NCI-H1105 (cell line): ENCODE measurements around the gene PSD4.
A peak's percentile ranks its signal among the peaks of the same experiment; 100 is the strongest.

Source experiments
- DNase-seq: peaks from one replicate; lab custom pipeline; 2025; lab: John Stamatoyannopoulos, UW

PSD4 gene

DNA sequence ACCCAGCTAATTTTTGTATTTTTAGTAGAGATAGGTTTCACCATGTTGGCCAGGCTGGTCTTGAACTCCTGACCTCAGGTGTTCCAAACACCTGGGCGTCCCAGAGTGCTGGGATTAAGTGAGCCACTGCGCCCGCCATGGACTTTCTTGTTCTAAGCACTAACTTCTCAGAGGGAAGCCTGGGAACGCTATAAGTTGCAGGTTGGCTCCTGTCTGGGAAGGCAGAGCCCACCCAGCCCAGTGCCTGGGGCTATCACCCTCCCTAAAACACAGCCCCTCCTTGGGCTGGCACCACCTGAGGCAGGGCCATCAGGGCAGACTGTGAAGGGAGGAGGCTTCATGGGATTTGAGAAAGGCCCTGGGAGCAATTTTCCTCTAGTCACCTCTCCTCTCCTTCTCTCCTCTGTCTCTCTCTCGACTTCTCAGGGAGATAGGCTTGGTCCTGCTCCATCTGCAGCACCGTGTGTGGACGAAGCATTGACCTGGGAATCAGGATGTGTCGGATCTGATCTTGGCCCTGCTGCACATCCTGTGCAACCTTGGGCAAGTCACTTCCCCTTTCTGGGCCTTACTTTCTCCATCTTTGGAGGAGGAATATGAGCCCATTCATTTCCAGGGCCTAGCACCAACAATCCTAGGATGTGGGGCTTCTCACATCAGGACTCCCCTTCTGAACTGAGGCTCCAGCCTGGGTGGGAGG is 10.9 kb downstream of the PSD4 start:
- DNase-seq, result no peak

DNA sequence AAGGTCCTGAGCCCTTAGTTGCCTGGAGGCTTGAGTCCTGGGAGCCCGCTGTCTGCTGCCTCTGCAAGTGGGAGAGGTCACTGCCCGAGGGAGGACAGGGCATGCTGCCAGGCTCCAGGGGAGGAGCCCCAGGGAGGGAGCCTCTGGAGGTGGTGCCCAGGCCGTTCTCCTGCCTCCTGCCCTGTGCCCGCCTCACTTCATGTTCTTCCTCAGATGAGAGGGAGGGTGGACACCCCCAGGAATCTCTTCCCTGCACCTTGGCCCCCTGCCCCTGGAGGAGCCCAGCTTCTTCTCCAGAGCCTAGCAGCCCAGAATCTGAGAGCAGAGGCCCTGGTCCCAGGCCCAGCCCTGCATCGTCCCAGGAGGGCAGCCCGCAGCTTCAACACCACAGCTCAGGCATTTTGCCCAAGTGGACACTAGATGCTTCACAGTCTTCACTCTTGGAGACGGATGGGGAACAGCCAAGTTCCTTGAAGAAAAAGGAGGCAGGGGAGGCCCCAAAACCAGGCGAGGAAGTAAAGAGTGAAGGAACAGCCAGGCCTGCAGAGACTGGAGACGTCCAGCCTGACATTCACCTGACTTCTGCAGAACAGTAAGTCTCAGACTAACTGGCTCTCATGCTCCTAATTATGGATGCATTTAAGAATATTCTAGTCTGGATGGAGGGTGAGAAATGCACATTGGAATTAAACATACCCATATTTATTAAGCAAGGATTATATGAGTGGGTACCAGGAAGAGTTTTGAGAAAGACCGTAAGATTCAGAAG is 12.1 kb downstream of the PSD4 start:
- no peak for DNase-seq

DNA sequence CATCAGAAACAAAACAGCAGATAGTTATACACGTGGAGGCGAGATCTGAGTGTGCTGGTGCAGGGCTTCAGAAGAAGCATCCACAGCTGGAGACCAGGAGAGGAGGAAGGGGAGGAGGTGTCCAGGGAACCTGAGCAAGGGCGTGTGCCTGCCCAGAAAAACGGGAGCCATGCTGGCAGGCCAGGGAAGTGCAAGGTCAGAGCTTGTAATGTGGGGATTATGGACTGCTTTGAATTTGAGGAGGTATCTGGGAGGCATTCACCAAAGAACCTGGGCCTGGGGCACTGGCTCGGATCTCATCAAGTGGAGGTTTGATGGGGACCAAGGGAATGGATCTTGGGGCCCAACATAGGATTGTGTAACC is 12.6 kb downstream of the PSD4 start:
- DNase-seq, result no peak

DNA sequence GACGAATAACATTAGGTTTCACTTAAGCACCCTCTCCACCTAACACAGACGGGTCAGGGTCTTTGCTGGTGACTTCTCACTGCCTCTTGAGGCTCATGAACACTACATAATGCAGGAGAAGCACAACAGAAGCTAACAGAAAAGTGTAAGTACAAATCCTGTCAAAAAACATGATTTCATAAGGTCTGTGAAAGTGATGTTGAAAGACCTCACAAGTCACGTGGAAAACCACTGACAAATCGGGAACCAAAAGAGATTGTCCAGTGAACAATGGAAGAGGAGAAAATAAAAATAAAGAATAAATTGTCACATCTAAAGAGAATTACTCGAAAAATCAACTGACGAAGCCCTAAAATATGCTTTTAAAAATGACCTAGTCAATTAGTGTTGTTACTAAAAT is 14.0 kb downstream of the PSD4 start:
- no peak for DNase-seq

DNA sequence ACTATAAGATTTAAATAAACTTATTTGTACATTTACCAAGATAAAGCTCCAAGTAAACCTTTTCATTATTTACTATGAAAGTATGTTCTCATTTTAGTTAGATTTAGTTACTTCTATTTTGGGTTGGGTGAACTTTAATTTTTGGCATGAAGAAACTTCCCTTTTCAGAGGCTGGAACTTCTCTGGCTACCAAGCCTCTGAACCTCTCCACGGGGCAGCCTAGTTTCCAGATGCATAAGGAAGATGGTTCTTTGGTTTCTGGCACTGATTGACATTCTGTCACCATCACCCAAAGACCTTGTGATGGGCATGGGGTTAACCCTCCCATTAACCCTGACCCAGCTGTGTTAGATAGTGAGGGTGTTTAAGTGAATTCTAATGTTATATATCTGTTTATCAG is 17.1 kb downstream of the PSD4 start:
- DNase-seq, result no peak

DNA sequence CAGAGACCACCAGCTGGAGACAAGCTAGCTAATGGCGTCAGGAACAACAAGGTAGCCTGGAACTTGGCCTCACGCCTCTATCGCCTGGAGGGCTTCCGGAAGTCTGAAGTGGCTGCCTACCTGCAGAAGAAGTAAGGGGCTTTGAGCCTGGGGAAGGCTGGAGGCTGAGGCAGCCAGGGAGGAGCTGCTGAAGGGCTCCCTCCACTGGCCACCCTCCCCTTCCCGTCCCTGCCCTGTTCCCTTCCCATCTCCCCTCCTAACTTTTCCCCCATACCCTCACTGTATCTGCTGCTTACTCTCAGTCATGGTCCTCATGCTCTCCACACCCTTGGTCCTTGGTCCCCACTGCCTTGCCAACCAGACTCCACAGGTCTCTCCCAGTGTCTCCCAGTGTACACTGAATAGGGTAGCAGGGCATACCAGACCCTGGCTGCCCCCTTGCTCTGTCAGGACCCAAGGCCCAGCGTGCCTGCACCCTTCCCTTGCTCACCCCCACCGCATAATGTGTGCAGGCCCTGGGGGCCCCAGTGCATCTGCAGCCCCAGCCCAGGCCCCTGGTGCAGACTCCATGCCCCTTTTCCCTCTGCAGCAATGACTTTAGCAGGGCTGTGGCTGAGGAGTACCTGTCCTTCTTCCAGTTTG is 18.8 kb downstream of the PSD4 start:
- no peak for DNase-seq

DNA sequence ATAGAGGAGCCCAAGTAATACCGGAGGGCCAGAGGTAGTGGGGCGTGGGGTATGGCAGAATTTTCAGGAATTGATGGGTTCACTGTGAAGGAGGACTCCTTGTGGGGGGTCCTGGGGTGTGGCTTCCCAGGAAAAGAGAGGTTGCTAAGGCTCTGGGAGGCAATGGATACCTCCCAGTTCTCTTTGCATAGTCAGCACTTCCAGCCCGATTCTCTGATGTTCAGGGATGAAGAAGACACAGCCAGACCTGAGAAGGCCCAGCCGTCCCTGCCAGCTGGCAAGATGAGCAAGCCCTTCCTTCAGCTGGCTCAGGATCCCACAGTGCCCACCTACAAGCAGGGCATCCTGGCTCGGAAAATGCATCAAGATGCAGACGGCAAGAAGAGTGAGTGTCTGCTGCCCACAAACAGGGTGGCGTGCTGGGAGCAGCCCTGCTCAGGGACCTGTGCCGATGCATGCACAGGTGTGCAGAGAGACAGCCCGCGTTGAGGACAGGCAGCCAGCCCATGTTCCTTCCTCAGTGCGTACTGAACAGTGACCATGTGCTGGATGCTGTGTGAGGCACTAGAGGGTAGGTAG is 22.2 kb downstream of the PSD4 start:
- DNase-seq, result no peak

DNA sequence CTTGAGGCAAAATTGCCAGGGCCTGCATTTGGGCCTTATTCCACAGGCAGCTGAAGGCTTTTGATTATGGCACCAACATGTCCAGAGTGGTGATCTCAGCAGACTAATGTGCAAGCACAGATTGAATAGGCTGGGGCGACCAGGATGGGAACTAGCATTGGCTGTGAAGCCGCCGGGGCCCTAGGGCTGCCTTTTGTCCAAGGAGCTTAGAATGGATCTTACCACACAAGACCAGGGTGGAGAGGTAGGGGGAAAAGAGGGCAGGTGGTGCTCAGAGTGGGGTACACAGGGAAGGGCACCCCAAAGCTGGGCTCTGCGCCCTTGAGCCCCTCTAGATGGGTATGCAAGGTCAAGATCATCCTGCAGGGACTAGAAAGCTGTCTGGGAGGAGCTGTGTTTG is 23.1 kb downstream of the PSD4 start:
- no peak for DNase-seq

DNA sequence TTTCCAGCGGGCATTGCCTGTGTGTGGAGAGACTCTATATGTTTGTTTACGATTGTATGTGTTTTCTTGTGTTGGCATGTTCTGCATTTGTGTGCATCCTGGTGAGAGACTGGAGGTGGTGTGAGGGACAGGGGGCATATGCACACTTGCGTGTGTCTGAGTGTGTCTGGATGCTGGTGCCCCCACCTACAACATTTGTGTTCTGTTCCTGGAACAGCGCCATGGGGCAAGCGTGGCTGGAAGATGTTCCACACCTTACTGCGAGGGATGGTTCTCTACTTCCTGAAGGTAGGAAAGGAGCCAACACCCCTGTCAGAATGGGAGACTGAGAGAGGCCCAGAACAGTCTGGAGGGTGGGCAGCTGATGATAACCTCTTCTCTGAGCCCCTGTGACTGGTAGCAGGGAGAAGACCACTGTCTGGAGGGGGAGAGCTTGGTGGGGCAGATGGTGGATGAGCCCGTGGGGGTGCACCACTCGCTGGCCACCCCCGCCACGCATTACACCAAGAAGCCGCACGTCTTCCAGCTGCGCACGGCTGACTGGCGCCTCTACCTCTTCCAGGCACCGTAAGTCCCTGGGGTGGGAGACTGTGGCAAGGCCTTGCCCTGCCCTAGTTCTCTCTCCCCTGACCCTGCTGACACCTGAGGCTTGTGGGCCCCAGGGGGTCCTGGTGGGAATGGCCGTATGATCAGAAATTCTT is 23.7 kb downstream of the PSD4 start:
- DNase-seq, result no peak

DNA sequence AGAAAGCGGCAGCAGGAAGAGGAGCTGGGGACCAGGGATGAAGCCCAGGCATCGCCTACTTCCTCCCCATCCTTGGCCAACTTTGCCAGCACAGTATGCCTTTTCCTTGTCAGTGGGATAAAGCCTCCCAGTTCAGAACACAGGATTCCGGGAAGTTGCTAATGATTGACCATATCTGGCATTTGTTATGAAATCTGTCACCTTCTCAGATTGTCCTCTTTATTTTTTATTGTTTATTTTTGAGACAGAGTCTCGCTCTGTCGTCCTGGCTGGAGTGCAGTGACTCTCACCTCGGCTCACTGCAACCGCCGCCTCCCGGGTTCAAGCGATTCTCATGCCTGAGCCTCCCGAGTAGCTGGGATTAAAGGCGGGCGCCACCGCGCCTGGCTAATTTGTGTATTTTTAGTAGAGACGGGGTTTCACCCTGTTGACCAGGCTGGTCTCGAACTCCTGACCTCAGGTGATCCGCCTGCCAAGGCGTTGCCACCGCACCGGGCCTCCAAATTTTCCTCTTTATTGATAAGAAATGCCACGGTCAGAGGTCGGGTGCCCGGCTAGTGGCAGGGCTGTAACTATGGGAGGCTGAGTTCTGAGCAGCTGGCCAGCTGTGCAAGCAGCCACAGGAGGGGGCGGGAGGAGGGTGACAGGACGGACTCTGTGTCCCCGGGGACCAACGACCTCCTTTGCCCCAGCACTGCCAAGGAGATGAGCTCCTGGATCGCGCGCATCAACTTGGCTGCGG is 24.4 kb downstream of the PSD4 start:
- DNase-seq, result no peak

DNA sequence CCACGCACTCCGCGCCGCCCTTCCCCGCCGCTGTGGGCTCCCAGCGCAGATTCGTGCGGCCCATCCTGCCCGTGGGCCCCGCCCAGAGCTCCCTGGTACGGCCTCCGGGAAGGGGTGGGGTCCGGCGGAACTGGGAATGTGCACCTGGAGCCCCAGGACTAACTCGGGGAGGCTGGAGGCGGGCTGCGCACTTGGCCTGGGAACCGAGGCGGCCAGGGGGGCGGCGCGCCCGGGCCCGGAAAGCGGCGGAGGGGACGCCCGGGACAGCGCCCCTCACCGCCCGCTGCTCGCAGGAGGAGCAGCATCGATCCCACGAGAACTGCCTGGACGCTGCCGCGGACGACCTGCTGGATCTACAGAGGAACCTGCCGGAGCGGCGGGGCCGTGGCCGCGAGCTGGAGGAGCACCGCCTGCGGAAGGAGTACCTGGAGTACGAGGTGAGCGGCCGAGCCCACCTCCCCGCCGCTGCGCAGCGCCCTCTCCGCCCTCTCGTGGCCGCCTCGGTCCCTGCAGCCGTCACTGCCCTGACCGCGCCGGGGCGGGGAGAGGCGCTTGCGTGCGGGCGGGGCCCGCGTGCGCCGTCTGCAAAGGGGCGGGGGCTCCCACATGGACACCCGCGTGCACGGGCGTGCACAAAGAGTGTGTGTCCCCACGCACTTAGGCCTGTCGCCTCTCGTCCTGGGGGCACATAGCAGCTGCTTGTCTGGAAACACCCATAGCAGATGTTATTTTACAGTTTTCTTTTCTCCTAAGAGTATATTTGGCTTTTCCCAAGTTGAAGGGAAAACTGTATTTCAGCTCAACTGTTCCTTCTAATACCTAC is 25.2 kb downstream of the PSD4 start:
- DNase-seq, result peak; percentile 77

DNA sequence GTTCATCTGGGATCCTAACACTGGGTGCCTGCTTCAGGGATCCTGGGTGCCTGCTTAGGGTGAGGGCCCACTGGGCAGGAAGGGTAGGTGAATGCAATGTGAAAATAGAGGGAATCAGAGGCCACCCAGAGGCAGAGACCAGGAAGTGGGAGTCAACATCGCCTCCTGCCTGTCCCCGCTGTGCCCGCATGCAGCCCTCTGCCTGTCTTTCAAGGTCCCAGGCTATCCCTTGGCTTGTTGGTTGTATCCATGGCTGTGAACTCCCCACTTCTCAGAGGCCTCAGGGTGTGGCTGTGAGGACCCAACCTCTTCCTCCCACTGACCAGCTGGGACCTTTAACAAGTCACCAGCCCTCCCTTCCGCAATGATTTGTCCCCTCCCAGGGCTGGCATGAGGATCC is 26.5 kb downstream of the PSD4 start:
- no peak for DNase-seq

DNA sequence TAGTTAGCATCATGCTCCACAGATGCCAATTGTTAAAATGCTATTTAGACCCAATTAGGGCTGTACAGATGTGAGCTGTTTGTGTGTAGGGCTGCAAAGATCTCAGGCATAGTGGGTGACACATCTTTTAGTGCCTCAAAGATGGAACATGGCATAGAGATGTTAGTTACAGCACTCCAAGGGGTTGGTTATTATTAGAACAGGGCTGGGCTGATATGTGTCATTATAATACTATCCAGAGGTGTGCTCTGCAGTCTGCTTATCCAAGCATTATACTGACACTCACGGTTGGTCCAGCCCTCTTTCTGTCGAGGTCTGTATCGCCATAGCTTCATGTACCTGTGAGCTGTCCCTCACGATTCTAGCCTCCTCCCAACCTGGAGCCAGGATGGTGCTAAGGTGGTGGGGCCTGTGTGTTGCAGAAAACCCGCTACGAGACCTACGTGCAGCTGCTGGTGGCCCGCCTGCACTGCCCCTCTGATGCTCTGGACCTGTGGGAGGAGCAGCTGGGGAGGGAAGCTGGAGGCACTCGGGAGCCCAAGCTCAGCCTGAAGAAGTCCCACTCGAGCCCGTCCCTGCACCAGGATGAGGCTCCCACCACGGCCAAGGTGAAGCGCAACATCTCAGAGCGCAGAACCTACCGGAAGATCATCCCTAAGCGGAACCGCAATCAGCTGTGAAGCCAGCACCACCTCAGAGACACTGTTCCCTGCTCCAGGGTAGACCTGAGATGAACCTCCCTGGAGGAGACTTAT is 27.1 kb downstream of the PSD4 start:
- DNase-seq, result no peak

DNA sequence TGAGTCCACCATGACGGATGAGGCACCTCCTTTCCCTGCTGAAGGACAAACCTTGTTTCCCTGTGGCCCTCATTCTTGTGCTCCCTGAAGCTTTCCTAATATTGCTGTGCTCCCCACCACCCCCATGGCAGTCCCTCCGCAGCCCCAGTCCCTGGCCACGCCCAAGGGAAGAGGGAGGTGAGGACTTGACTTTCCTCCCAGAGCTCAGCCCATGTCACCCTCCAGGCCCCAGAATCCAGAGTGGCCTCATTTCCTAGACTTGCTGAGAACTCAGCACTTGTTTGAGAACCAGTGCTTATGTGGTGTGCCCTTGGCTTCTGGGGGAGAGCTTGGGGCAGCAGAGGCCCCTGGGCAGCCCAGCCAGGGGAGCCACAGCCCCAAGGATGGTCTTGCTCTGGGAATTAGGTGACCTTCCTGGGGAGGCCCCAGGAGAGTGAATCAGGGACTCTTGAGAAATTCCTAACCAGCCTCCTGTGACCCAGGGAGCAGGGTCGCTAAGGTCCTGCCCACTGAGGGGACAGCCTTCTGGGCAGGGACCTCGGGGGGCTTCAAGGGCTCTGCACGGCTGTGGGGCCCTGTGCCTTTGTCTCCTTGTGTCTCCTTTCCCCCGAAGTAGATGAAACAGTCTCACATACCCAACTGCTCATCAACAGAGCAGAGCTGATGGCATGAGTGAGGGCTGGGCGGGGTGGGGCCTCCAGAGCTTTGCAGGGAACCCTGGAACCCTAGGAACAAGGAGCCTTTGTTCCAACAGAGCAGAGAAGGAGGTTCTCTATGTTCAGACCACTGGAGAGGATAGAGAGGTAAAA is 27.9 kb downstream of the PSD4 start:
- no peak for DNase-seq

DNA sequence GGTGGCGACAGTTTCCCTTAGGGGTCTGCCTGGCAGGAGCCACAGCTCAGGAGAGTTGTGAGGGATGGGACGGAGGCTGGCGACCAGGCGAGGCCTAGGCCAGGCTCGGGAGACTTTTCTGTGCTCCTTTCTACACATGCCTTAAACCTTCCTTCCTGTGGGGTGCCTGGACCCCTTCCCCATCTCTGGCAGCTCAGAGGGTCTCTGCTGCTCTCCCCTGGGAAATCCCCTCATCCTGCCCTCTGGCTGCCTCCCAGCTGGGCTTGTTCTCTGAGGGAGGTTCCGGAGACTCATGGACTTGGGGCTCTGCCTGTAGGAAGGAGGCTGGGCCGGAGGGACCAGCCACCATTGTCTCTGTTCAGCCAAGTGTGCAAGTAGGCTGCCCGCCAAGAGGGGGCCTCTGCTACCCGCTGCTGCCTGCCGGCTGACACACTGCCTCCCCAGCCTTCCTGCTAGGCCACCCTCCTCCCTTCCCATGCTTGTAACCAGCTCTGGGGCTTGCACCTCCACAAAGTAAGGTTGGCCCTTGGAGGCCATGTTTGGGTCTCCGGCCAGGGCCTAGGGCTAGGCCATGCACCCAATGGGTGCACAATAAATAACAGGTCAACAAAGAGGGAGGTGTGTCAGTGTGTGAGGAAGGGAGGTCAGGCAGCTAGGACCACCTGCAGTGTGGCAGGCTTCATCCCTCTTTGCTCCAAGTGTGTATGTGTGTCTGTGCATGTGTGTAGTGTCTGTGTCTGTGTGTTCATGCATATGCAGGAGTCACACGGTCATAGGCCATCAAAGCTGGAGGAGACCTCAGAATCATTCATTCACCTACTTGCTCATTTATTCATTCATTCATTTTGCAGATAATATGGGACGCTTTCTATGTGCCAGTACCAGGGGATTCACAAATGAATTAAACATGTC is 28.8 kb downstream of the PSD4 start:
- no peak for DNase-seq

DNA sequence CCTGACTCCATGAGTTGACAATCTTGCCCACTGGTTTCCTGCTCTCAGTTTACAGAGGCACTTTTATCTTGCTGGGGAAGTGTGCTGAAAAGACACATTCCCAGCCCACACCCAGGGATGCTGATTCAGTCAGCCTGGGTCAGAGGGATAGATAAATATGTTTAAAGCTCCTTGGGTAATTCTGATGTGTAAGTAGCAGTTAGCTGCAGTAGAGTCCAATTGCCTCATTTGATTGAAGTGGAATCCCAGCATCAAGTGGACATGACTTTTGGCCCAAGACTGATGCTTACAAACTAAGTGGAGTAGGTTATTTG is 29.4 kb downstream of the PSD4 start:
- no peak for DNase-seq

DNA sequence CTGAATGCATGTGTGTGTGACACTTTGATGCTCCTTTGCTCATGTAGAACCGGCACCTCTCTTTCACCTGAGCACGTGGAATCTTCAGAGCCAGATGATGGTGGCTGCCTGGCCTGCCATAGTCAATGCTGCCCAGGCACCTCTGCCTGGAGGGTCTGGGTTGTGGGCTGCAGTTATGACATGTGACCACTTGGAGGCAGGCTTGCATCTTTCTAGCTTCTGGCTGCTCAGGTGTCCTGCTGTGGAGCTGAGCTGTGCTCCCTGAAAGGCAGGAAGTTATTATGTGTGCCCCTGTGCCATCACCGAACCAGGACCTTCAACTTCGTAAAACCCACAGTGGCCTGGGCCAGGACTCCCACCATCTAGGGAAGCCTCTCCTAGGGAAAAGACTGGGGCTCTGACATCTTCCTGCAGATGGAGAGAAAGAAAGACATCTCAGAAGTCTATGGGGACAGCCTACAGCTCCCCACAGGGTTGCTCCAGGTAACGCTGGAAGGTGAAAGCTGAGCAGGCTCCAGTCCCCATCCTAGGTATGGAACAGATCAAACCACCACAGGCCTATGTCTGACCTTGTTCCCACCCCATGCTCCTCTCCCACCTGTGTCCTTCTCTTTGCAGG is 30.2 kb downstream of the PSD4 start:
- DNase-seq, result peak; percentile 32

DNA sequence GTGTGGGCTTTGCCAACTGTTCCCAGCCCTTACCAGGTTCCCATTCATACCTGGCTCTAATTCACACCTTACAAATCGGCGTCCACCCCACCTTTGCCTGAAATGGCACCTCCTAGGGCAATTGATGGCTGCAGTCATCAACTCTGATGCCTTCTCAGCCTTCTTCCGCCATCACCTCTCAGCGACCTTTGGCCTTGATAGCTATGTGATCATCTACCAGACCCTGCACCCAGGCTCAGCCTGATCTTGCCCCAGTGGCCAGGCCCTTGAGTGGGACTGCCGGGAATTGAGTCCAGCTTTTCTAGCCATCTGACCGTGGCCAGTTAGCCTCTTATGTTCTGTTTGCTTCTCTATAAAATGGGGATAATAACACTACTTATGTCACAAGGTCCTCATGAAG is 32.5 kb downstream of the PSD4 start:
- DNase-seq, result no peak
